Retinal pigment epithelial cell (primary cell): Measurements from ENCODE around the gene DSEL.

Source experiments
- DNase-seq: peaks from one replicate; pipeline ENCODE4 v3.0.0-alpha.2; 2010; ENCODE audit warnings: low read depth
- H3K4me3 ChIP-seq: 2 replicates; pipeline ENCODE4 v1.5.1; 2011; ENCODE audit warnings: mild to moderate bottlenecking, low read length, control low read depth, moderate library complexity
- CTCF ChIP-seq: conservative IDR thresholded peaks from 2 replicates; pipeline ENCODE4 v1.5.1; 2011; ENCODE audit warnings: low read depth, low read length, control low read depth, inconsistent platforms

Gene DSEL

GRCh38 chr18:67515942-67516538 lies 480 bp downstream of the DSEL start:
- peak; percentile 84 for TF ChIP-seq CTCF
- H3K4me3 ChIP-seq = peak overlapping the region; percentile 88
- DNase-seq = peak; percentile 55

- TF ChIP-seq CTCF = no peak
- no peak for DNase-seq
- H3K4me3 ChIP-seq = peak overlapping the region; percentile 88
Observed at GRCh38 chr18:67514901-67515540, 1.5 kb downstream of the DSEL start.

- TF ChIP-seq CTCF = no peak
- H3K4me3 ChIP-seq = no peak overlapping the region
- no peak for DNase-seq
Observed at GRCh38 chr18:67514465-67514864, 2.1 kb downstream of the DSEL start.

GRCh38 chr18:67513280-67513679 lies 3.2 kb downstream of the DSEL start:
- no peak for DNase-seq
- peak; percentile 12 for TF ChIP-seq CTCF
- no peak overlapping the region for H3K4me3 ChIP-seq

GRCh38 chr18:67511840-67512239 lies 4.7 kb downstream of the DSEL start:
- no peak for DNase-seq
- H3K4me3 ChIP-seq = no peak overlapping the region
- TF ChIP-seq CTCF = no peak

- DNase-seq = no peak
- no peak for TF ChIP-seq CTCF
- no peak overlapping the region for H3K4me3 ChIP-seq
Observed at GRCh38 chr18:67510831-67511230, 5.7 kb downstream of the DSEL start.

- no peak overlapping the region for H3K4me3 ChIP-seq
- DNase-seq = no peak
- no peak for TF ChIP-seq CTCF
Observed at GRCh38 chr18:67509741-67510391, 6.7 kb downstream of the DSEL start.
